Measurements from ENCODE around the gene RRBP1.

RRBP1 gene

GRCh38 chr20:17647391-17648314, 34.4 kb downstream of the RRBP1 start:
- DNase-seq, result no peak

- no peak for DNase-seq
These were observed 35.1 kb downstream of the RRBP1 start for GRCh38 chr20:17646961-17647301.

GRCh38 chr20:17646209-17646960, 35.7 kb downstream of the RRBP1 start:
- DNase-seq, result no peak

DNA sequence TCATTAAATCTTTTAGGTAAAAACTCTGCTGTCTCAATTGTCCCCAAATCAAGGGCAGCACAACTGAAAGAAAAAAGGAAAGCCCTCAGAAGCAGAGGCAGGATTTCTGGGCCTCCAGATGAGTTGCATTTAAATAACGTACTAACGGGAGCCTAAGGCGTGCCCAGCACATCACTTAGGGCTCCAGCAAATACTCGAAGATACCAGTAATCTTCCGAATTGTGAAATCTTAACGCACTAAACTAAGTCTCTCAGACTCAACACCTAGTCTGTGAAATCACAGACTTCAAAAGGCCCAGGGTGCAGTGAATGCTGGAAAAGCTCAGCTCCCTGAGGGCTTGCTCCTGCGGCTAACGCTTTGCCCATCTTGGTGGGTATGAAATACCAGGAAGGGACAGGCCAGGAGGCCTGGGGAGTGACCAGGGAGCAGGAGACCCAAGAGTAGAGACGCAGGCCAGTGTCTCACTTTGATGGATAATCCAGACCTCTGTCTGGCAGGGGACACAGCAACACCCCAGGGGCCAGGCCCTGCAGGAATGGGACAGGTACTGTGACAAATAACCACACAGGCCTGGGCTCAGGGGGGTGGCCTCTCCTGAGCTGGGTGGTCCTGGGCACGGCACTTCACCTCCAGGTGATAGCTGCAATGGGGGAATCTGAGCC, 36.4 kb downstream of the RRBP1 start:
- no peak for DNase-seq

DNA sequence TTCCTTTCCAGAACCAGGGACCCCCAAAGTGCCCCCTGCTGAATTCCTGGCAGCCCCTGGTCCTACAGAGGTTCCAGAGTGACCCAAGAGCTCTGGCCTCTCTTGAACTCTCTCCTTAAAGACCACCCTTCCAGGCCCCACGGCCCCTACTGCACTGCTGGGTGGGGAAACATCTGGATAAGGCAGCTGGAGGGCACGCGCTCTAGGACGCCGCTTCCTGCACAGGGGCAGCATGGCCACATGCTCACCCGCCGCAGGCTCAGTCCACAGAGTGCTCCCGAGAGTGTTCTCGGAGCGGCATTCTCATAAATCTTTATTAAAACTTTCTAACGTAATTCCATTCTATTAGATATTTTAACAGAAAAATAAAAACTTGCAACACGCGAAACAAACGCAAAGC, 37.0 kb downstream of the RRBP1 start:
- DNase-seq, result no peak

DNA sequence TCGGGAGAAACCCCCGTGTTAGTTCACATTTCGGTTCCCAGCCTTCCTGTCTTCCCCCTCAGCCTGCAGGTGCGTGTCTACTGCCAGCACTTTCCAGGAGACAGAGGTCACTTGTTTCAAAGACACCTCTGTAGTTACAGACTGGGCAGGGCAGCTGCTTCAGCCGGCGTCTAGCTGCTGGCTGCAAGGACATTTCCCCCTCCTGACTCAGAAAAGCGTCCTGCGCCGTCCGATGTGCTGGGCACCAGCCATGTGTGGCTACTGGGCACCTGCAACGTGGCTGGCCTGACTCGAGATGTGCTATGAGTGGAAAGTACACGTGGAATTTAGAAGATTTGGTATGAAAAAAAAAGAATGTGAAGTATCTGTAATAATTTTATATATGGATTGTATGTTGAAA, 37.6 kb downstream of the RRBP1 start:
- no peak for DNase-seq

DNA sequence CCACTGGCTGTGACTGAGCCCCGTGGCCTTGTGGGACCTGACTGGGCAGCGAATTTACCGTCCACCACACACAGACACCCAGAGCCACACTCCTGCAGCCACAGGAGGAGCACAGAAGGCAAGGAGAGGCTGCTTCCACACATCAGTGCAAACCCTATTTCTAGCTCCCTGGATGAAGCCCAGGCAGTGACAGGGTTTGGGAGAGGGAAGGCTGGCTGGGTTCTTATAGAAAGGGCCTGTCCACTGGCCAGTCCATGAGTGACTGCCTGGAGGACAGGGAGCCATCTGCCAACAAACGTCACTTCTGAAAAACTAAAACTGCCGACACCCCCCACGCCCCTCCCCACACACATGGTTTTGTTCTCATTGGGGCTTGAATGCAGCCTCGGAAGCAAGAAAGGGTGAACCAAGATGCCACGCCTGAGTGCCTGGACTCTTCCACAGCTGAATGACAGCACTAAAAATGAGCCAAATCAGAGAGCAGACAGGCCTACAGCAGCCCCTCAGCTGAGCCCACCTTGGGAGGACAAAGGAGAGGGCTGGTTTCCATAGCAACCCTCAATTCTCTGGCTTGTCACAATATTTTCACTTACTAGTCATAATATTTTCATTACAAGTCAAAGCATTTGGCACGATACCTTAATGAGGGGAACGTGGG, 38.4 kb downstream of the RRBP1 start:
- no peak for DNase-seq

DNA sequence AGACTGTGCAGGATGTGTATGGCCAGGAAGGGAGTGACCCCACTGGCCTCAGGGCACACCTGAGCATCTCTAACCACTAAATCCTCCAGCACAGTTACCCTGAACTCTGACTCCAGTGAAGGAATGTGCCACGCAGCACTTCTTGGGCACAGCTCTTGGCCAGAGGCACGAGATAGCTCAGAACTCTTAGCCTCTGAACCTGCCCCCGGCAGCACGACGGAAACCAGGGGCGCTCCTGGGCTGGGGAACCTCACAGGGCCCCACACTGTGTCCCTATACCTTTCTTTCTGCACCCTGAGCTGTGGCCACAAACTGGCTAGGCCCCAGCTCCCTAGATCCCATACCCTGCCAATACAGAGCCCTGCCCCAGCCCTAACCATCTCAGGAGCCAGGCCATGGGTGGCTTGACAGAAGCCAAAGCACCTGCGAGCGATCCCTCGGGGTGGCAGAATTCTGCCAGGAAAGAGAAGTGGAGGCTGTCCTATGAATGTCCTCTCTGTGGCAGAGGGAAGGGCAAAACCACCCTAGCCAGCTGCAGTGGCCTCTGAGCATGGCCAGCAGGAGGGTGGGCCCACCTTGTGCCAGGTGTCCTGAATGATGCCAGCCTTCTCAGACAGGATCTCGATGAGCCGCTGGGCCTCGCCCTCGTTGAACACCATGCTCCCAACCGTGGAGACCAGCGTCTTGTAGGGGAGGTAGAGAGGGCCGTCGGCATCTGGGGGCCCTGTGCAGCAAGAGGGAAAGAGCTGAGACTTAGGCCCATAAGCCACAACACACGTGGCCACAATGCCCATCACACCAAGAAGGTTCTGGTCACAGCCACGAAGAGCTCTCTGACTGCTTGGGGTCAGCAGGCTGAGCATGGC, 39.4 kb downstream of the RRBP1 start:
- no peak for DNase-seq

DNA sequence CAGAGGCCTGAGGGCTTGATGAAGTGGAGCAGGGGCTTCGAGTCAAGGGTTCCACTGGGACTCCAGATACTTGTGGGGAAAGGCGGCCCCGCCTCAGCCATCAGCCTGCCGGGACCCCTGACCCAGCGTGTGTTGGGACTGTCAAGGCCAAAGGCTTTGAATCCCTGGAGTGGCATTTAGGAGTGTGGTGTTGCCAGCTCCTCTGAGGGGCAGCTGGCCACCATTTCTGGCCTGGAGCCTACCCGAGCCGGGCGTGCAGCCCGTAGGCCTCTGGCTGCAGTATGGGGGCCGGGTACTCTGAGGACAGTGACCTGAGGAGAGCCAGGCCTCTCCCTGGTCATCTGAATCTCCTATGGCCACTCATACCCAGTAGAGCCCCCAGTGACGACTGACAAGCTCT, 40.0 kb downstream of the RRBP1 start:
- no peak for DNase-seq

DNA sequence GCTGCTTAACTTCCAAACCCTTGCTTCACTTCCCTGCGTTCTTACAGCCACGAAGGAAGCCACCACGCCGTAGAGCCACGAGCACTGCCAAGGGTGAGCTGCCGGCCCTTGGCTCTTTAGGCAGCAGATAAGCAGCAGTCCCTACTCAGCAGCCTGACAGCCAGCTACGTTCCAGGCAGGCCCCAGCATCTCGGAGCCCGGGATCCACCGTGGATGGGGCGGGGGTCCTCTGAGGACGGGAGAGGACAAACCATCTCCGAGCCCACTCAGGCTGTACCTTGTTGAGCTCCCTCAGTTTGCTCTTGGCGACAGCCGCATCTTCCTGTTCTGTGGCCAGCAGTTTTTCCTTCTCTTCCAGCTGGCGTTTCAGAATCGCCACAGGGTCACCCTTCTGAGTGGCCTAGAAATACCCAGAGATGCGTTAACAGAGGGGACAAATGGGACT, 40.5 kb downstream of the RRBP1 start:
- no peak for DNase-seq

- no peak for DNase-seq
These were observed 41.1 kb downstream of the RRBP1 start for GRCh38 chr20:17640875-17641378.

- no peak for DNase-seq
These were observed 41.7 kb downstream of the RRBP1 start for GRCh38 chr20:17640146-17640874.

DNA sequence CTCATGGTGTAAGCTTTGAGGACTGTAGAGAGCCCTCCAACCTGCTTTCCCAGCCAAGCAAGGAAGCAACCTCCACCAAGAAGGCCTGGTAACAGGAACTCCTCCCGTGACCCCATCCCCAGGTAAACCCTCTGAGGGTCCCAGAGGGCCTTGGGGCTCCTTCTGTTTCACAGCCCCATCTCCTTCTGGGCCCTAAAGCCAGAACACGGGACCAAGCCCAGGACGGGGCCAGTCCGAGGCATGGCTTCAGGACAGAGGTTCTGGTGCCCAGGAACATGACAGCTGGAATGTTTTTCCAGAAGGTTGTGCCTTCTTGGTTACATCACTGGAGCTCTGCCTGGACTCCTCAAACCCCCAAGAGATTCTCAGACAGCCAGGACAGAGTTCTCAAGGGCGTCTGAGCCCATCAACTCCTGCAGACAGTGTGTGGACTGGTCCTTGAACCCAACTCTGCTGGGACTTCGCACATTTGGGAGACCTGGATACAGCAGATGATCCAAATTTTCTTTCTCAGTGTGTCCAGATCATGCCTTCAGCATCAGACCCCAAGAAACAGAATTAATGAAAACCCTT, 43.1 kb downstream of the RRBP1 start:
- no peak for DNase-seq

DNA sequence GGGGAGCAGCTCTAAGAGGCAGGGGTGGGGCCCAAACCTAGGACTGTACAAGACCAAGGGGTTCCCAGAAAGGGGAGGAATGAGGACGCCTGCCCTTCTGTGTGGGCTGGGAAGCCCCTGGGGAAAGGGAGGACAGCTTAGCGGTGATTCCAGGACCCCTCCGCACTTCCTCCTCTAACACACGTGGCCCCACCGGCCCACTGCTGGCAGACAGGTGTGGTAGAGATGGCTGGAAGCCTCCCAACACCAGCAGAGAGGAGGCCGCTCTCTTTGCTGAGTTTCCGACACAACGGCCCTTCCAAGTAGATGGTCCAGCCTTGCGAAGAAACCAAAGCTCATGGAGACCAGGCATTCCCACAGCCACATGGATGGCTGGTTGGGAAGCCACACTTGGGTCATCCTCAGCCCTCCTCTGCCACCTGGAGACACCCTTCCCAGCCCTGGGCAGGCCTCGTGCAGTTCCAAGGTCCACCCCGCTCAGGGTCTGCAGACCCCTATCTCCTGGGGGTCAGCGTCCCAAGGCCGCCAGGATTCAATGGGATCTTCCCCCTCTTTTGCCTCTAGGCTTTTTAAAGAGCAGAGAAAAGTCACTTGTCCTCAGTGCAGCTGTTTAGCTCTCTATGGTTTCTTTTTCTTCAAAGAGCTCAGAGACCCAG, 43.9 kb downstream of the RRBP1 start:
- DNase-seq, result no peak

GRCh38 chr20:17637413-17637780, 44.6 kb downstream of the RRBP1 start:
- DNase-seq, result no peak

DNA sequence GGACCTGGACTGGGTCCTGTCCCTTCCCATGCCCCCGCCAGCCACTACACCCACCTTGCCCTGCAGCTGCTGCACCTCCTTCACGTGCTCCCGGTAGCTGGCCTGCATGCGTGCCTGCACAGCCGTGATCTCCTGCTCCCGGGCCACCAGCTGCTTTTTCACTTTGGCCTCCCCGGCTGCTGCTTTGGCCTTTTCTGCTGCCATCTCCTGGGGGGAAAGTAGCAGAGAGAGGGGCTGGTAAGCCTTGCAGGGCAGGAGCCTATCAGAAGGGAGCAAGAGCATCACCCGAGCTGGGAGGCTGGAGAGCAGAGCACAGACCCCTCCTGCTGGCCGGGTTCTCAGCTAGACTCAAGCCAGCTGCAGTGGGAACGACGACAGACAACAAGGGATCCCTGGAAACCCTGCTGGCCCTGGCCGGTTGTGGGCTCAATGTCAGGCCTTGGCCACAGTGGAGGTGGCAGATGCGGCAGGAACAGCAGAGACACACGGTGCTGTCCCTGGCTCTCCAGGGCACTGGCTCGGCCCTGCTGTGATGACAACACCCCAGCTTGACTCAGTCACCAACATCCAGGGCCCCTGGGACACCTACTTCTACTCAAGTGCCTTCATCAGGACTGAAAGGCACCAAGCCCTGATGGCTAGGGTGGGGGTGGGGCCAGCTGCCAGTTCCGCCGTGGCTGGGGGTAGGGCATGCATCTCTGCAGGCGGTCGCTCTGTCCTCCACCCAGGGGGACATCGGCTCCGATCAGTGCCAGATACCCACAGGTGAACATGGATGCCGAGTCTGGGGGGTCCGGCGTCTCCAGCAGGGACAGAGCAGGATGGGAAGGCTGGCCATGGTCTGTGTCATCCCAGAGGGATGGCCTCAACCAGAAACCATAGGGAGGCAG, 45.3 kb downstream of the RRBP1 start:
- DNase-seq, result no peak

DNA sequence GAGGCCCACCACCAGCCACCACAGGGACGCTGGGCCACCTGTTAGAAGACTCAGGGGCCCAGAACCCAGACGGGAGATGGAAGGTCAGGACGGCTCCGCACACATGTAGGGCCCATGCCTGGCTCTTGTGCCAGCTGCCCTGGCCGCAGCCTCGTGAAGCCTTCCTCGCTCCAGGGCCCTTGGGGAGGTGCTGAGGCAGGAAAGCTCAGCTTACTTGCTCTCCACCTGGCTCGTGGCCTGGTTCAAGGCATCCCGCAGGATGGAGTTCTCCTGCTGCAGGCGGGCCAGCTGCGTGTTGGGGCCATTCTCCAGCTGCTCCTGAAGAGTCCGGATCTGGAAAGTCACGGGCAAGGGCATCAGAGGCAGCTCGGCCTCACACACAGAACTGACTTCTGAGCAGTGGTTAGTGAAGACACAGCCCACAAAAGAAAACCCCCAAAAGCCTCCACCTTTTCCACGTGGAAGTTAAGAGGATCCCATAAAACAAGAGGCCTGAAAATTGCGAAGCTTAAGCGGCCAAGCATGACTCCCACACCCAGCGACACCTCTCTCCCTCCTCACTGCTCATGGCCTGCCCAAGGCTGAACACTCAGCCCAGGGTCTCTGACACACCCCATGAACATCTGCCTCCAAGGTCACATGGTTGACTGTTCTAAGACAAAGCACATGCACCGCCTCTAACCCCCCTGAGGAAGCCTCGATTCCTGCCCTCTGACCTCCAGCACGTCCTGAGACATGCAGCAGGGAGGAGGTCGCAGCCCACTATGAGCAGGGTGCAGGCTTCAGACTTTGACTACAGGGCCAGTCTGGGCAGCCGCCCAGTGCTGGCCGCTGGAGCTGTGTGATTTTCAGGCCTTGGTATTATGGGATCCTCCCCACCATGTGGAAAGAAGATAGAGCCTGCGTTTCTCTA, 46.5 kb downstream of the RRBP1 start:
- no peak for DNase-seq

All from activated CD4-positive, alpha-beta T cell treated with anti-CD3 and anti-CD28 coated beads for 4 hours (primary cell).